Measurements from ENCODE around the gene LZTR1.
"Not testable (repeated sequence)": the region's sequence is repeated elsewhere in the genome, so short reads cannot be mapped to it uniquely, and the experiment has no call there.

Gene LZTR1

DNA sequence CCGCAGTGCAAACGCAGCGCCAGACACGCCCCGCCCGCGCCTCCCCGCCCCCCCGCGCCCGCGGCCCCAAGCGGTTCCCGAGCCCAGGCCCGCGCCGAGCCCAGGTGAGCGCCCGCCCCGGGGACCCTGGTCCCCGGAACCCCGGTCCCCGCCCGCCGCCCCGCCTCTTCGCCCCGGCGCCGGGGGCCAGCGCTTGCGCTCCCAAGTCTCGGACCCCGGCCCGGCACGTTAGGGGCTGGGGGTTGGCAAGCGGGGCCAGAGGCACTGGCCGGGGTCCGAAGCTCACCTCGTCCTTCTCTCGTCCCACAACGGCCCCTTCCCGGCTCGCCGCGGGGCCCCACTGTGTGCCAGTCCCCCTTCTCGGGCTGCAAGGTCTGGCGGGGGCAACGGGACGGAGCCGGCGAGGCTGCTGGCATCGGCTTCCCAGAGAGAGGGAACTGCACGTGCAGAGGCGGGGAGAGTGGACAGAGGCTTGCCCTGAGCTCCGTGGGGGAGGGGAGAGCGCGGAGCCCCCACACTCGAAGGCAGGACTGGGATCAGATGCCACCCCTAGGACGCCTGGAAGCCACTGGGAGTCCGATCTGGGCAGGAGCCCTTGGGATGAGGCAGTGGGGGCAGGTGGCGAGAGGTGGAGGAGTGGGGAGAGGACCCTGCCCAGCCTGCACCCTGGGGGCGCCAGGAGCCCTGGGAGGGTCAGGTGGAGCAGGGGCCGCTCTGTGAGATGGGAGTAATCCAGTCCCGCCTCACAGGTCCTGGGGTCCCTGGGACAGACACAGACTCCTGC, 16.8 kb upstream of the LZTR1 start:
- peak; percentile 45 for DNase-seq

DNA sequence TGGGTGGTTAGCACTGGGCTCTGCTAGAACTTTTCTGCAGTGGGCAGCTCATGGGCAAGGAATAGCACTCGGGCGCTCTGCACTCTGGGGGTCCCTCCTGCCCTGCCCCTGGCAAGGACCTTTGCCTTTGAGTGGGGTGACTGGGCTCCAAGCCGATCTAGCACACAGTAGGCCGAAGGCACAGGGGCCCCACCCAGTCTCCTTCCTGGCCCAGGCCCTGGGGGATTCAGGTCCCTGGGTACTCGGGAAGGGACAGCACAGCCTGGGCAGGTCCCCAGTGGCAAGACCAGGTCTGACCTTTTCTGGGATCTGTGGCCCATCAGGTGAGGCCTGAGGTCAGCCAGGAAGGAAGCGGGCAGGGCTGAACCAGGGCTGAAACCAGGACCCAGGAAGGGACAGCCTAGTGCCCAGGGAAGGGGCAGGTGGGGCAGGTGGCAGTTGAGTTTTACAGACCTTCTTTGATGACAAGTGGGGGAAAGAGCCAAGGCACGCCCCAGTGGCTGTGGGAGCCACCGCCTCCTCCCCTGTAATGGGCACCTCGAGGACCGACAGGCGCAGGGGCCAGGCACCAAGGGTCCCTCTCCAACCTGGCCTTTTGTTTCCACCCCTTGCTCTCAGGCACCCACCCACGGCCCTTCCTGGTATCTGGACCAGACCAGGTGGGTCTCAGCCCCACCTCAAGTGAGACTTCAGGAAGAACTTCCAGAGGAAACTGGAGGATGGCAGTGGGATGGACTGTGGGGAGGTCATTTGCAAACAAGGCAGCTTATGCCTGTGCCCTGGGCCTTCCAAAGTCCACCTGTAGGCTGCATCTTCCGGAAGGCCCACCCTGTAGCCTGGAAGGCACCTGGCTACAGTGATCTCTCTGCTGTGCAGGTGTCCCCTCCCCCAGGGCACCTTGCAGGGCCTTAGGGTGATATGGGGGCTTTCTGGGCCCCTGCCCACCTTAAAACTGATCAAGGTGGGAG, 15.9 kb upstream of the LZTR1 start:
- DNase-seq, result no peak

DNA sequence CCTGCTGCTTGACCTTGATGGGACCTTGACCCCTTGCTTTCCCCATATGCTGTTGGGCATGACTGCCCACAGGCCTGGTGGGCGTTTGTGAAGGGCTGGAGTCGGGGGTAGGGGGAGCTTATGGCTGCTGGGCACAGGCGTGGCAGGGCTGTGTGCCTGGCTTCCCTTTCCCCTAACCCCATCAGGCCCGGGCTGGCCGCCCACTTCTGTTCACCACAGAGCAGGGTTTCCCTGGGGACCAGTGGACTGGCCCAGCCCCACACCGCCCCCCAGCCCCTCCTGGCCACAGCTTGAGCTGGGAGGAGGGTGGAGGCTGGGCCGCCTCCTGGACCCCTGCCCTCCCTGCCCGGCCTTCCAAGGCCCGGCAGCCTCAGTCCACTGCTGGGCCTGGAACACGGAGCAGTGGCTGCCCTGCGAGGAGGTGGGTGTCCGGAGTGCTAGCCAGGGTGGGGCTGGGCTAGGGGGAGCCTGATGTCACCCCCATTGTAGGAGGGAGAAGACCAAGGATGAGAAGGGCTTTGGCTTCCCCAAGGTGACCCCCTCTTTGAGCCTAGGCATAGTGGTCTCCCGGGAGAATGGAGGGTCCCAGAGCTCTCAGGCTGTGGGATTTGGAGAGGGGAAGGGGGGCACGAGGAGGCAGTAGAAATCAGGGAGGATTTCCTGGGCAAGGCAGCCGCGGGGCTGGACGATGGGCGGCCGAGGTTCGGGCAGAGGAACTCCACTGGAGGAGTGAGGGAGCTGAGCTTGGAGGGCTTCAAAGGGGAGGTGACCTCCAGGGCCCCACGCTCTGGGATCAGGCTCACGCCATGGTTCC, 15.0 kb upstream of the LZTR1 start, which contains the start of gene AIFM3:
AIFM3 (plus strand) TSS at position 373 of the 814 bp plus-strand sequence. CDS start 690 bp downstream, outside the sequence.
- no peak for DNase-seq

DNA sequence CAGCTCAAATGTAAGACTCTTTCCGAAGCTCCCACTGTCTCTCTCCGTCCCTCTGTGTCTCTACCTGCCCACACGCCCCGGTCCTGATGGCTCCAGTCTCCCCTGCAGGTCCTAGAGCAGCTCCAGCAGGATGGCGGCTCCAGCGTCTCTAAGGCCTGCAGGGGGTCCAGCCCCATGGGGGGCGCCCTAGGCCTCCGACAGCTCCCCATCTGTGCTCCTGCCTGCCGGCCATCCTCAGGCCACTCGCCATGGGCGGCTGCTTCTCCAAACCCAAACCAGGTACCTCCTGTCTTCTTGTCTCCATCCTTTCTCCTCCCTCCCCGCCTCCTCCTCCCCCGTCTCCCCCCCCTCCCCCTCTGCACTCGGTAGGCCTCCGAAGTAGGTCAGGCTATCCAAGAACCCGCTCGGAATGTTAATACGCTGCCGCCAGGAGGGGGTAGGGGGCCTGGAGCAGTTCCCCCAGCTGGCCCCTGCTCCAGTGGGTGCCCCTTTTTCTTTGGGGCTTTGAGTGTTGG, 14.3 kb upstream of the LZTR1 start:
- DNase-seq, result no peak

DNA sequence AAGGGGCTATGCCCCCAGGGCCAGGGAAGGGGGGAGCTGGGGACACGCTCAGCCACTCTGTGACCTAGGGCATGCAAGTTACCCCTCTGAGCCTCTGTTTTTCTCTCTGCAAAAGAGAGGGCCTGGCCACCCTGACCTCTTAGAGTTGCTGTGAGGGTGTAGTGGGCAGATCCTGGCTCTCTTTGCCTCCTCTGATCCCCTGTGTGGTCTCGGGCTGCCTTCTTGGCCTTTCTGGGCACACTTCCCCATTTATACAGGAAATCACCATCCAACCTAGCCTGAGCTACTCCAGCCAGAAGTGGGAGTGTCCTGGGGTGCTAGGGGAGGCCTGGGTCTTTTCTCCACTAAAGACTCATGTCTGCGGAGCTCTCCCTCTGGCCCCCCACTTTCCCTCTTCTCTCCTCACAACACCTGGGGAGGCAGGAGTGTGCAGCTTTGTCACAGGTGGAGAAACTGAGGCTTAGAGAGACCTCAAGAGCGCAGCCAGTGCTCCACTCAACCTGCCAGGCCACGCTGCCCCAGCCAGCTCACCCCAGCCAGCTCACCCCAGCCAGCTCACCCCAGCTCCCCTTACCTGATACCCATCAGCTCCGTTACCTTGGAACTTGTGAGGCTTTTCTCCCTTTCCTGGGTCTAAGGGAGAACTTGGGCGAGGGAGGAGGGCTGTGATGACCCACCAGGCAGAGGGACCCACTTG, 13.7 kb upstream of the LZTR1 start:
- no peak for DNase-seq

DNA sequence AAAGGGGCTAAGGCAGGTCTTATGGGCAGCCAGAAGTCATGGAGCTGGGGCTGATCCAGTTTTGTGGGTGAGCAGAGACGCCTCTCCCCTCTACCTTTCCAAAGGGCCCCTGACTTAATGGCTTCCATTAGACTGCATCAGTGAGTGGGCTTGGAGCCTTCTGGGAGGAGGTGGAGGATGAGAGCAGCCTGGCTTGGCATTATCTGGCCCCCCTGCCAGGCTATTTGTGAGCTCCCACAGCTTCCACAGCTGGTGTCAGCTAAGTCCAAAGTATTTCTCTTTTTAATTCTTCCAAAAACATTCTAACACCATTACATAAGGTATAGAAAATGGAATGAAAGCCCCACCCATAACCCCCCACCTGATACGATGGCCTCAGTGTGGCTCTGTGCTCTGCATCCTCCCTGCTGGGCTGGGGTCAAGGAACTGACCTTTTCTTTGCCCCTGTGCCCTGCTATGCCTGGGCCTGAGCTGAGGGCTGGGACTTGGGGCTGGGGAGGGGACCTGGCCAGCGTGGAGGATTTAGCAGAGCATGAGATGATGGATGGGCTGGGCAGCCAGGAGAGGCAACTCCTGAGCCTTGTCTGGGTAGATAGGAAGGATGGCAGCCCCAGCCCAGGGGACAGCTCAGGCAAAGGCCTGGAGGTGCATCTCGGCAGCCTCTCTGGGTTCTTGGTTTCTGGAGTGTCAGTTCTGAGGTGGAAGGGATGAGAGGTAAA, 11.0 kb upstream of the LZTR1 start:
- DNase-seq, result no peak

DNA sequence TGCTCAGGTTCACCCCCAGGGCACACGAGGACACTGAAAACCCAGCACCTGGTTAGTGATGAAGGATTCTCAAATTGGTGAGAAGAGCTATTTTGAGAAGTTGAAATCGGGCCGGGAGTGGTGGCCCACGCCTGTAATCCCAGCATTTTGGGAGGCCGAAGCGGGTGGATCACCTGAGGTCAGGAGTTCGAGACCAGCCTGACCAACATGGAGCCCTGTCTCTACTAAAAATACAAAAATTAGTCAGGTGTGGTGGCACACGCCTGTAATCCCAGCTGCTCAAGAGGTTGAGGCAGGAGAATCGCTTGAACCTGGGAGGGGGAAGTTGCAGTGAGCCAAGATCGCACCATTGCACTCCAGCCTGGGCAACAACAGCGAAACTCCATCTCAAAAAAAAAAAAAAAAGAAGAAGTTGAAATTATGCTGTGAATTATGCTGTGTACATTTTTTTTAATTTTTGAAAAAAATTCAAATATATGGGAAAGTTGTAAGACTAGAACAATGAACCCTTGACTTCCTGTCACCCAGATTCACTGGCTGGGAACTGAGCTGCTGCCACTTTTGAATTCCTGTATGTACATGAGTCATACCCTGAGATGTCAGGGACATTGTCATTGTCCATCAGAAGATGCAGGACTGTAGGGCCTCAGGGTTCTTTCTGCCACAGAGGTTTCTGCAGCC, 9.9 kb upstream of the LZTR1 start:
- not testable (repeated sequence) for DNase-seq

DNA sequence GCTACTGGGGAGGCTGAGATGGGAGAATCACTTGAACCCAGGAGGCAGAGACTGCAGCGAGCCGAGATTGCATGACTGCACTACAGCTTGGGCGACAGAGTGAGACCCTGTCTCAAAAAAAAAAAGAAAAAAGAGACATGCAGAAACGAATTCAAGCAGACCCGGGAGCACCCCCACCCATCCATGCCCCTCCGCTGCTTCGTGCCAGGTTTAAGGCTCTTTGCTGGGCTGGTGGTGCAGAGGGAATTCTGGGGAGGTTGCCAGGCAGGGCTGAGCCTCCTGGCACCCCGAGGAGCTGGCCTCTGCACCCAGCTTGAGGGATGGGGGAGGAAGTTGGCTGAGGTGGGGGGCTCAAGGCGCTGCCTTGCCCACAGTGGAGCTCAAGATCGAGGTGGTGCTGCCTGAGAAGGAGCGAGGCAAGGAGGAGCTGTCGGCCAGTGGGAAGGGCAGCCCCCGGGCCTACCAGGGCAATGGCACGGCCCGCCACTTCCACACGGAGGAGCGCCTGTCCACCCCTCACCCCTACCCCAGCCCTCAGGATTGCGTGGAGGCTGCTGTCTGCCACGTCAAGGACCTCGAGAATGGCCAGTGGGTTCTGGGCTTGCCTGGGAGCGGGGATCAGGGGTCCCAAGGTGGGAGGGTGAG, 9.0 kb upstream of the LZTR1 start:
- DNase-seq, result no peak

DNA sequence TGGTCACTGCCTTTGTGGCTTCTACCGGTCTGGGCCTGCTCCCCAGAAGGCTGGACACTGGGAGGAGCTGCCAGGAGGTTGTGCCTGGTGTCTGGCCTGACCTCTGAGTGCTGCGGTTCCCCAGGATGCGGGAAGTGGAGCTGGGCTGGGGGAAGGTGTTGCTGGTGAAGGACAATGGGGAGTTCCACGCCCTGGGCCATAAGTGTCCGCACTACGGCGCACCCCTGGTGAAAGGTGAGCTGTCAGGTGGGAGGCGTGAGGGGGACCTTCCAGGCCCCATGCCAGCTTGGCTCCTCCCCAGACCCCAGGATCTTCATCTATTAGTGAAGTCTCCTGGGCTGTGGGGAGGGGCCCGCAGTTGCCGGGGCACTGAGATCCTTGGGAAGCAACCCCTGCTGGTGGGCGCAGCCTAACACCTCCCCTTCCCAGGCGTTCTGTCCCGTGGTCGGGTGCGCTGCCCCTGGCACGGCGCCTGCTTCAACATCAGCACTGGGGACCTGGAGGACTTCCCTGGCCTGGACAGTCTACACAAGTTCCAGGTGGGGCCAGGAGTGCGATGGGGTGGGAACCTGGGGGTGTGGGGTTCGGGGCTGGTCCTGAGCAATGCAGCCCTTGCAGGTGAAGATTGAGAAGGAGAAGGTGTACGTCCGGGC, 8.3 kb upstream of the LZTR1 start:
- no peak for DNase-seq

DNA sequence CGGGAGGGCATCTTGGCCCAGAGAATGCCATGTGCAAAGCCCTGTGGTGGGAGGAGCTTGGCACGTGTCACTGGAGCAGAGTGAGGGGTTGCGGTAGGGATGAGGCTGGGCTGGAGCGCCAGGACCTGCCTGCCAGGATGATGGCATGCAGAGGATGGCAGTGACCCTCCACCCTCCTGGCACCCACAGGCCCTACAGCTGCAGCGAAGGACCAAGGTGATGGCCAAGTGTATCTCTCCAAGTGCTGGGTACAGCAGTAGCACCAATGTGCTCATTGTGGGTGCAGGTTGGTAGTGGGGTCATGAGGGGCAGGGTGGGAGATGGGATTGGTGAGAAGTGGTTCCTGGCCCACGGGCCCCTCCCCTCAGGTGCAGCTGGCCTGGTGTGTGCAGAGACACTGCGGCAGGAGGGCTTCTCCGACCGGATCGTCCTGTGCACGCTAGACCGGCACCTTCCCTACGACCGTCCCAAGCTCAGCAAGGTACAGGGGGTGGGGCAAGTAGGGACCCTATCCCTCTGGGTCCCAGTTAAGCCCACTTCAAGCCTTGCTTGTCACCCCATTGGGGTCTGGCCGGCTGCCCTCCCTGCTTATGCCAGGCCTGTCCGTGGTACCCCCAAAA, 7.7 kb upstream of the LZTR1 start:
- no peak for DNase-seq

DNA sequence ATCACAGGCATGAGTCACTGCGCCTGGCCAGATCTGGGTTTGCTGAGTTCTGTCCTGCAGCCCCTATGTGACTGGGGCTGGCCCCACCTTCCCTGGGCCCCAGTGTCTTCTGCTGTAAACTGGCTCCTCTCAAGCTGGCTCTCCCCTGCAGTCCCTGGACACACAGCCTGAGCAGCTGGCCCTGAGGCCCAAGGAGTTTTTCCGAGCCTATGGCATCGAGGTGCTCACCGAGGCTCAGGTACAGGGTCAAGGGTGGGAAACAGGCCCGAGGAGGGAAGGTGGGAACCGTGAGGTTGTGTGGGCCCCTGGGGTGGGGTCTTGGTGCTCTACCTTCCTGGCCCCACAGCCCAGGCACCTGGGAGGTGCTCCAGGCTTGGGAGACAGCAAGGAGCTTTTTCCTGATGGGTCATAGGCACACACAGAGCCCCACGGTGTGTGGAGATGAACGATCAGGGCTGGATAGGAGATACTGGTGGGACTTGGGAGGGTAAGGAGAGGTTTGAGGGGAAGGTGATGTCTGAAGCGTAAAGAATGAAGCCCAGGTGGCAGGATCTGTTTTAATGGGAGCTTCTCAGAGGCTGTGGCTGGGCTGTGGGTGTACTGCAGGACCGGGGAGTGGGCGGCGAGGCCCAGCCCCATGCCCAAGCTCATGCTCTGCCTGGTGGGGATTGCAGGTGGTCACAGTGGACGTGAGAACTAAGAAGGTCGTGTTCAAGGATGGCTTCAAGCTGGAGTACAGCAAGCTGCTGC, 6.4 kb upstream of the LZTR1 start:
- DNase-seq, result no peak

DNA sequence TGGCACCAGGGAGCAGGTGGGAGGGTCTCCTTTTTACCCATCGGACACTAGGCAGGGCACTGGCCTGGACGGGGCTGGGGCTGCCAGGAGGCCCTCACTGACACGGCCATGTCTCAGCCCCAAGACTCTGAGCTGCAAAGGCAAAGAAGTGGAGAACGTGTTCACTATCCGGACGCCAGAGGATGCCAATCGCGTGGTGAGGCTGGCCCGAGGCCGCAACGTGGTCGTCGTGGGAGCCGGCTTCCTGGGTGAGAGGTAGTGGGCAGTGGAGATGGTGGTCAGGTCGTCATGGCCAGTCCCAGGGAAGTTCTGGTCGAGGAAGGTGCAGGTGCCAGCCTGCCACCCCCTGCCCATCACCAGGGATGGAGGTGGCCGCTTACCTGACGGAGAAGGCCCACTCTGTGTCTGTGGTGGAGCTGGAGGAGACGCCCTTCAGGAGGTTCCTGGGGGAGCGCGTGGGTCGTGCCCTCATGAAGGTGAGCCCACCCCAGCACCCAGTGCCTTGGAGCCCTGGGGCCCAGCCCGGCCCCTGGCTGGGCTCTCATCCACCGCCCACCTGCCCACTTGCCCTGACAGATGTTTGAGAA, 5.7 kb upstream of the LZTR1 start:
- no peak for DNase-seq

DNA sequence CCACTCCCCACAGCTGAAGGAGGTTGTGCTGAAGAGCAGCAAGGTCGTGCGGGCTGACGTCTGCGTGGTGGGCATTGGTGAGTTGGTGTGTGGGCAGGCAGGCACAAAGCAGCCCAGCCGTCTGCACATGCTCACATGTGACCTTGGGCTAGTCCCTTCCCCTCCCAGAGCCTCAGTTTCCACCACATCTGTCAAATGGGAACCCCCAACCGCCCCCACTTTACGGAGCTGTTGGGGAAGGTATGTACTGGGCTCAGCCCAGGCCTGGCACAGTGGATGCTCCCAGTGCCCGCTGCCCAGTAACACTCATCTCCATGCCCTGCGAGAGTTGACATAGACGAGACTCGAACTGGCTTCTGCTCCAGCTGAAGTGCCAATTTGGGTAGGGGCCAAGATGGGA, 5.1 kb upstream of the LZTR1 start:
- no peak for DNase-seq

DNA sequence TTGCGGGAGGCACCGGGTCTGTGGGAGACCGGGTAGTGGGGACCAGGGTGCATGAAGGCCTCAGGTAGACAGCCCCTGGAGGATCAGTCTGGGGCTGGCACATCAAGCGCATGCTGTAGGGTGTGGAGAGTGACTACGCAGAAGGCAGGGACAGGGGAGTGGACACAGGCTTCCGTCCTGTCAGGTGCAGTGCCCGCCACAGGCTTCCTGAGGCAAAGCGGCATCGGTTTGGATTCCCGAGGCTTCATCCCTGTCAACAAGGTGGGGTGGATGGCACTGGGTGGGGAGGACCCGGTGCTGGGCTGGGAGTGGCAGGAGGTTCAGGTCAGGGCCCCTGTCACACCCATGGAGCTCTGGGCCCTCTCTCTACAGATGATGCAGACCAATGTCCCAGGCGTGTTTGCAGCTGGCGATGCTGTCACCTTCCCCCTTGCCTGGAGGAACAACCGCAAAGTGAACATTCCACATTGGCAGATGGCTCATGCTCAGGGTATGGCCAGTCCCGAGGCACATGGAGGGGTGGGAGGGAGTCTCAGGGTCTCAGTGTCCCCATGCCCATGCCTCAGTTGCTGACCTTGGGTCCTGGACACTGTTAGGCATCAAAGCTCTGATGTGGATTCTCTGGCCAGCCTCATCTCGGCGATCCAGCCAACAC, 4.5 kb upstream of the LZTR1 start:
- DNase-seq, result no peak

DNA sequence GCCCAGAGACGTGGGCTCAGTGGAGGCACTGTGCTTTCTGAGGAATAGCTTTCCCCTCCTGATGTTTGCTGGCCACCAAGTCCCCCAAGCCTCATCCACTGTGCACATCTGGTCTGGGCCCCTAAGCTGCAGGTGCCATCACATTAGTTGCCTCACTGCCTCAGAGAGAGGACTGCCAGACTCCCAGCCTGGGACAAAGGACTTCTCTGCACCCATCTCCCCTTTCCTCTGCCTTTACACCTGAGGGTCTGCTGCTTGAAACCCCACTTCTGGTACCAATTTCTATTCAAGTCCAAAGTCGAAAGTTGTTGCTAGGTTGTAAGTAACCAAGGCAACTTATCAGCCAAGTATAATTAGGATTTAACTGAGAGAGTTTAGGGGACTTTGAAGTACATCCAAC, 3.7 kb upstream of the LZTR1 start:
- no peak for DNase-seq

DNA sequence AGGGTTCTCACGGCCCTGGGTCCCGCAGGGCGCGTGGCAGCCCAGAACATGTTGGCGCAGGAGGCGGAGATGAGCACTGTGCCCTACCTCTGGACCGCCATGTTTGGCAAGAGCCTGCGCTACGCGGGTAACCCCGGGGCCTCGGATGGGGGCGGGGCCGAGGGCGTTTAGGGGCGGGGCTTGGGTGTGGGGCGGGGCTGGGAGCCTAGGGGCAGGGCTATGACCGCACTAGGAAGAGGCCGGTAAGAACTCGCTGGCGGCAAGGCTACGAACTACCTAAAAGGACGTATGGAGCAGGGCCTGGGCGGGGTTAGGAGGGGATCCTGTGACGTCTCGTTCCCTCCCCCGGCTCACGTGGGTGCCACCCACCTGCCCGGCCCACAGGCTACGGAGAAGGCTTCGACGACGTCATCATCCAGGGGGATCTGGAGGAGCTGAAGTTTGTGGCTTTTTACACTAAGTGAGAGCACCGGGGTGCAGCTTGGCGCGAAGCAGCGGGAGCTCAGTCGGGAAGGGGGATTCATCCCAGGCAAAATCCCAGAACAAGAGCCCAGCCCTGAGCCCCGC, 2.8 kb upstream of the LZTR1 start:
- peak; percentile 59 for DNase-seq
